ENCODE measurements around the gene MUC6. TPM values are rescaled to one million over a fixed set of nuclear protein-coding genes. Genes with fewer than 3 reads are reported as not detected.
A peak's percentile ranks its signal among the peaks of the same experiment; 100 is the strongest.

The MUC6 gene
- total and polyA plus RNA-seq, 9 of the 15 experiments (the other 6 are each of a cell fraction or from before 2014, with no cell fraction given), result not detected

DNA sequence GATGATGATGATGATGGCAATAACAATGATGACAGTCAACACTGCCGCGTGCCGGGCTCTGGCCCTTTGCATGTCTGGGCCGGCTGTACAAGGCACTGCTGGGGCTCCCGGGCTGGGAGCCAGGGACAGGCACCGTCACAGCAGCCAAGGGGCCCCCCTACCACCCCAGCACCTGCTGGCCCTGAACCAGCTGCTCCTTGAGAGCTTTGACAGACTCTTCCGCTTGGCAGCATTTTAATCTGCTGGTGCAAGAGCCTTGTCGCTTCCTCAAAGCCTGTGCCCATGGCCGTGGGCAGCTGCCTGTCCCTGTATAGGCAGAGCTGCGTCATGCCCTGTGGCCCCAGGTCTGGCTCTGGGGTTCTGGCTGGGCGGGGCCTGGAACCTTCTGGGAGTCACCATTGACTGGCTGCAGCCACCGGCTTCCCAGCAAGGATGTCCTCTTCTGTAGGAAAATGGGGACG lies 12.9 kb upstream of the MUC6 start:
- no peak for ATAC-seq
- no peak overlapping the region for H3K4me3 ChIP-seq
- no peaks in the 10 kb centered on the region for H3K9me1 ChIP-seq (ENCODE audit: control insufficient read depth, insufficient read depth, low read length)
- peak overlapping the region in 1 of 2 experiments; percentile 26; a peak in 1 of 4 replicates for H3K9ac ChIP-seq (ENCODE audit: insufficient read depth in 1 of 2, low read depth in 2 of 2, low read length in 2 of 2)
- no peak for DNase-seq (ENCODE audit: extremely low read depth in 1 of 4, low spot score in 3 of 4)
- no peaks in the 10 kb centered on the region for H3K9me3 ChIP-seq (replicated peaks; ENCODE audit: control insufficient read depth, insufficient read depth, low read depth, low read length)
- FAIRE-seq, result no peak
- POLR2A ChIA-PET, result no interaction called here
- 7% methylated on average over 13 of the region's 13 CpGs for WGBS (ENCODE audit: insufficient coverage, low coverage, missing lambda C conversion rate)
- H3K27me3 ChIP-seq (ENCODE audit: control insufficient read depth in 2 of 2, insufficient read depth in 2 of 2, low read length in 2 of 2), result peaks cover 29 to 81% of the 10 kb centered on the region in 2 experiments
- H3K4me2 ChIP-seq (ENCODE audit: insufficient read depth, low read length), result no peak overlapping the region
- H4K20me1 ChIP-seq (replicated peaks; ENCODE audit: control insufficient read depth, insufficient read depth, low read length), result peaks cover 13% of the 10 kb centered on the region; the same call in 1 of the 2 replicates
- no peaks in the 10 kb centered on the region for H3K36me3 ChIP-seq (ENCODE audit: control insufficient read depth, insufficient read depth, low read length)
- intact Hi-C loops (cut with micrococcal nuclease) (loop anchor here (5.0 kb wide), 1 partner anchor 142 kb away; no protein-coding TSS in a partner anchor), in situ Hi-C loops (cut with MboI) (no loop called here)
- H3K79me2 ChIP-seq (ENCODE audit: control insufficient read depth, insufficient read depth, low read length), result no peaks in the 10 kb centered on the region
- H3K27ac ChIP-seq (ENCODE audit: extremely low read depth, low read depth, low read length), result no peak overlapping the region
- BruUV-seq (replicated peaks), result no TSS peak
- CTCF ChIA-PET (ENCODE audit: low intra/inter-chr PET ratio), result no interaction called here
- no peak overlapping the region for H2AFZ ChIP-seq (ENCODE audit: low read depth, low read length)
- H3K4me1 ChIP-seq (replicated peaks in 1 of 2; ENCODE audit: control insufficient read depth in 2 of 2, insufficient read depth in 2 of 2, low read length in 2 of 2), result peaks cover 0 to 47% of the 10 kb centered on the region in 2 experiments; a peak in 3 of 5 replicates
- TF ChIP-seq, protein P1, sequence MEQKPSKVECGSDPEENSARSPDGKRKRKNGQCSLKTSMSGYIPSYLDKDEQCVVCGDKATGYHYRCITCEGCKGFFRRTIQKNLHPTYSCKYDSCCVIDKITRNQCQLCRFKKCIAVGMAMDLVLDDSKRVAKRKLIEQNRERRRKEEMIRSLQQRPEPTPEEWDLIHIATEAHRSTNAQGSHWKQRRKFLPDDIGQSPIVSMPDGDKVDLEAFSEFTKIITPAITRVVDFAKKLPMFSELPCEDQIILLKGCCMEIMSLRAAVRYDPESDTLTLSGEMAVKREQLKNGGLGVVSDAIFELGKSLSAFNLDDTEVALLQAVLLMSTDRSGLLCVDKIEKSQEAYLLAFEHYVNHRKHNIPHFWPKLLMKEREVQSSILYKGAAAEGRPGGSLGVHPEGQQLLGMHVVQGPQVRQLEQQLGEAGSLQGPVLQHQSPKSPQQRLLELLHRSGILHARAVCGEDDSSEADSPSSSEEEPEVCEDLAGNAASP (IDR thresholded peaks at IDR 0.05), result no peak
- no peak for TF ChIP-seq ZNF121 (CRISPR knock-in tag; conservative IDR thresholded peaks at IDR 0.05)
- TF ChIP-seq MYNN (IDR thresholded peaks at IDR 0.05), result no peak
- TF ChIP-seq MYNN (CRISPR knock-in tag; IDR thresholded peaks at IDR 0.05), result no peak
- TF ChIP-seq RAD51 (IDR thresholded peaks at IDR 0.05; ENCODE audit: borderline replicate concordance, low read depth), result no peak
- TF ChIP-seq, protein P2, sequence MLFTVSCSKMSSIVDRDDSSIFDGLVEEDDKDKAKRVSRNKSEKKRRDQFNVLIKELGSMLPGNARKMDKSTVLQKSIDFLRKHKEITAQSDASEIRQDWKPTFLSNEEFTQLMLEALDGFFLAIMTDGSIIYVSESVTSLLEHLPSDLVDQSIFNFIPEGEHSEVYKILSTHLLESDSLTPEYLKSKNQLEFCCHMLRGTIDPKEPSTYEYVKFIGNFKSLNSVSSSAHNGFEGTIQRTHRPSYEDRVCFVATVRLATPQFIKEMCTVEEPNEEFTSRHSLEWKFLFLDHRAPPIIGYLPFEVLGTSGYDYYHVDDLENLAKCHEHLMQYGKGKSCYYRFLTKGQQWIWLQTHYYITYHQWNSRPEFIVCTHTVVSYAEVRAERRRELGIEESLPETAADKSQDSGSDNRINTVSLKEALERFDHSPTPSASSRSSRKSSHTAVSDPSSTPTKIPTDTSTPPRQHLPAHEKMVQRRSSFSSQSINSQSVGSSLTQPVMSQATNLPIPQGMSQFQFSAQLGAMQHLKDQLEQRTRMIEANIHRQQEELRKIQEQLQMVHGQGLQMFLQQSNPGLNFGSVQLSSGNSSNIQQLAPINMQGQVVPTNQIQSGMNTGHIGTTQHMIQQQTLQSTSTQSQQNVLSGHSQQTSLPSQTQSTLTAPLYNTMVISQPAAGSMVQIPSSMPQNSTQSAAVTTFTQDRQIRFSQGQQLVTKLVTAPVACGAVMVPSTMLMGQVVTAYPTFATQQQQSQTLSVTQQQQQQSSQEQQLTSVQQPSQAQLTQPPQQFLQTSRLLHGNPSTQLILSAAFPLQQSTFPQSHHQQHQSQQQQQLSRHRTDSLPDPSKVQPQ (CRISPR knock-in tag; IDR thresholded peaks at IDR 0.05; ENCODE audit: borderline replicate concordance), result no peak
- TF ChIP-seq MCM7 (IDR thresholded peaks at IDR 0.05), result no peak
- TF ChIP-seq, protein P3, sequence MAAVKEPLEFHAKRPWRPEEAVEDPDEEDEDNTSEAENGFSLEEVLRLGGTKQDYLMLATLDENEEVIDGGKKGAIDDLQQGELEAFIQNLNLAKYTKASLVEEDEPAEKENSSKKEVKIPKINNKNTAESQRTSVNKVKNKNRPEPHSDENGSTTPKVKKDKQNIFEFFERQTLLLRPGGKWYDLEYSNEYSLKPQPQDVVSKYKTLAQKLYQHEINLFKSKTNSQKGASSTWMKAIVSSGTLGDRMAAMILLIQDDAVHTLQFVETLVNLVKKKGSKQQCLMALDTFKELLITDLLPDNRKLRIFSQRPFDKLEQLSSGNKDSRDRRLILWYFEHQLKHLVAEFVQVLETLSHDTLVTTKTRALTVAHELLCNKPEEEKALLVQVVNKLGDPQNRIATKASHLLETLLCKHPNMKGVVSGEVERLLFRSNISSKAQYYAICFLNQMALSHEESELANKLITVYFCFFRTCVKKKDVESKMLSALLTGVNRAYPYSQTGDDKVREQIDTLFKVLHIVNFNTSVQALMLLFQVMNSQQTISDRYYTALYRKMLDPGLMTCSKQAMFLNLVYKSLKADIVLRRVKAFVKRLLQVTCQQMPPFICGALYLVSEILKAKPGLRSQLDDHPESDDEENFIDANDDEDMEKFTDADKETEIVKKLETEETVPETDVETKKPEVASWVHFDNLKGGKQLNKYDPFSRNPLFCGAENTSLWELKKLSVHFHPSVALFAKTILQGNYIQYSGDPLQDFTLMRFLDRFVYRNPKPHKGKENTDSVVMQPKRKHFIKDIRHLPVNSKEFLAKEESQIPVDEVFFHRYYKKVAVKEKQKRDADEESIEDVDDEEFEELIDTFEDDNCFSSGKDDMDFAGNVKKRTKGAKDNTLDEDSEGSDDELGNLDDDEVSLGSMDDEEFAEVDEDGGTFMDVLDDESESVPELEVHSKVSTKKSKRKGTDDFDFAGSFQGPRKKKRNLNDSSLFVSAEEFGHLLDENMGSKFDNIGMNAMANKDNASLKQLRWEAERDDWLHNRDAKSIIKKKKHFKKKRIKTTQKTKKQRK (IDR thresholded peaks at IDR 0.05; ENCODE audit: borderline replicate concordance, low read depth, low read length), result no peak
- TF ChIP-seq HMG20A (CRISPR knock-in tag; conservative IDR thresholded peaks at IDR 0.05), result no peak
- no peak for TF ChIP-seq PHB2 (IDR thresholded peaks at IDR 0.05; ENCODE audit: low read depth)
- TF ChIP-seq ZNF561 (CRISPR knock-in tag; conservative IDR thresholded peaks at IDR 0.05), result no peak
- no peak for TF ChIP-seq SREBF1 (IDR thresholded peaks at IDR 0.05; ENCODE audit: borderline replicate concordance, low read depth, low read length)
- TF ChIP-seq POLR2A (conservative IDR thresholded peaks at IDR 0.05), result no peak
- TF ChIP-seq, protein P4, sequence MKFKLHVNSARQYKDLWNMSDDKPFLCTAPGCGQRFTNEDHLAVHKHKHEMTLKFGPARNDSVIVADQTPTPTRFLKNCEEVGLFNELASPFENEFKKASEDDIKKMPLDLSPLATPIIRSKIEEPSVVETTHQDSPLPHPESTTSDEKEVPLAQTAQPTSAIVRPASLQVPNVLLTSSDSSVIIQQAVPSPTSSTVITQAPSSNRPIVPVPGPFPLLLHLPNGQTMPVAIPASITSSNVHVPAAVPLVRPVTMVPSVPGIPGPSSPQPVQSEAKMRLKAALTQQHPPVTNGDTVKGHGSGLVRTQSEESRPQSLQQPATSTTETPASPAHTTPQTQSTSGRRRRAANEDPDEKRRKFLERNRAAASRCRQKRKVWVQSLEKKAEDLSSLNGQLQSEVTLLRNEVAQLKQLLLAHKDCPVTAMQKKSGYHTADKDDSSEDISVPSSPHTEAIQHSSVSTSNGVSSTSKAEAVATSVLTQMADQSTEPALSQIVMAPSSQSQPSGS (CRISPR knock-in tag; IDR thresholded peaks at IDR 0.05), result no peak
- no peak for TF ChIP-seq GABPA (tag; conservative IDR thresholded peaks at IDR 0.05; ENCODE audit: low read depth)
- no peak for TF ChIP-seq ASH1L (IDR thresholded peaks at IDR 0.05; ENCODE audit: borderline replicate concordance, low read depth, partially characterized antibody)

Measured in K562 (cell line).